ENCODE results near the gene LSAMP. TPM values are rescaled to one million over a fixed set of nuclear protein-coding genes. Genes with fewer than 3 reads are reported as not detected.

Gene LSAMP
- total RNA-seq, 1 donor, result 1.3 TPM

DNA sequence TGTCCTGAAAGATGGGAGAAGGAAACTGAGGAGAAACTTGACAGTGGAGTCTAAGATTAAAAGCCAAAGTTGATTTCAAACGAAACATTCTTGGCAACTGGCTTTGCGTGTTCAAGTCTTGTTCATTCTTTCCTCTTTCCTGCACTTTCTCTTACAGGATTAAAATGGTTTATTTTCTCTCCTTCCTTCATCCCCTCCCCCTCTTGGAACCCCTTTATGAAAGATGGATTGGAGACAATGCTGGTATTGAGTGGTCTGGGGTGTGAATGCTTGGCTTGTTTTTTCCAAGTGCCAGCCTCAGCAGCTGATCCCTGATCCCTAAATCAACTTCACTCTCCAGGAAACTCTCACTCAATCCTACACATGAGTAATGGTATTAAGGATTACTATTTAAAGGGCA lies 703 bp upstream of the LSAMP start:
- no peak for DNase-seq (ENCODE audit: low read depth)
- TF ChIP-seq, protein P1, sequence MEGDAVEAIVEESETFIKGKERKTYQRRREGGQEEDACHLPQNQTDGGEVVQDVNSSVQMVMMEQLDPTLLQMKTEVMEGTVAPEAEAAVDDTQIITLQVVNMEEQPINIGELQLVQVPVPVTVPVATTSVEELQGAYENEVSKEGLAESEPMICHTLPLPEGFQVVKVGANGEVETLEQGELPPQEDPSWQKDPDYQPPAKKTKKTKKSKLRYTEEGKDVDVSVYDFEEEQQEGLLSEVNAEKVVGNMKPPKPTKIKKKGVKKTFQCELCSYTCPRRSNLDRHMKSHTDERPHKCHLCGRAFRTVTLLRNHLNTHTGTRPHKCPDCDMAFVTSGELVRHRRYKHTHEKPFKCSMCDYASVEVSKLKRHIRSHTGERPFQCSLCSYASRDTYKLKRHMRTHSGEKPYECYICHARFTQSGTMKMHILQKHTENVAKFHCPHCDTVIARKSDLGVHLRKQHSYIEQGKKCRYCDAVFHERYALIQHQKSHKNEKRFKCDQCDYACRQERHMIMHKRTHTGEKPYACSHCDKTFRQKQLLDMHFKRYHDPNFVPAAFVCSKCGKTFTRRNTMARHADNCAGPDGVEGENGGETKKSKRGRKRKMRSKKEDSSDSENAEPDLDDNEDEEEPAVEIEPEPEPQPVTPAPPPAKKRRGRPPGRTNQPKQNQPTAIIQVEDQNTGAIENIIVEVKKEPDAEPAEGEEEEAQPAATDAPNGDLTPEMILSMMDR (IDR thresholded peaks at IDR 0.05; ENCODE audit: insufficient read depth, low read depth, low read length), result no peak
- H3K4me3 ChIP-seq (ENCODE audit: low read depth, low read length), result no peak overlapping the region

DNA sequence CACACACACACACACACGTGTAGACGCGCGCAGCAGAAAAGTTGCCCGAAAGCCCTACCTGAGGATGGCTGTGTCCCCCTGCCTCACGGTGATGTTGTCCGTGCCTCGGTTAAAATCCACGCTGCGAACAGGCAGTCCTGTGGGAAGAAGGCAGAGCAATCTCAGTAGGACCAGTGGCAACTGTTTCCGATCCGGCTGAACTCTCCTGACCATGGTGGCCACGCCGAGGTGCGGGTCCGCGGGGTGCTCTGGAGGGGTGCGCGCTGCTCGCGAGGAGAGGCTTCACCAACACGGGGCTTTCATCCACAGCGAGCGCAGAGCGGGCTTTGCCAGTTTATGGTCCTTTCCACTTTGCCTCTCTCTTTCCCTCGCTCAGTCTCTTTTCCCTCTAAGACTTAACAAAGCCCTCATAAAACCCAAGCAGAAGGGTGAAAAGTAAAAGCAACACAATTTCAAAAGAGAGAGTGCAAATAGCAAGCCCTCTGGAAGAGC lies 422 bp downstream of the LSAMP start:
- peak overlapping the region; percentile 50 for H3K4me3 ChIP-seq (ENCODE audit: low read depth, low read length)
- peak; percentile 8 for DNase-seq (ENCODE audit: low read depth)
- TF ChIP-seq, protein P1 (IDR thresholded peaks at IDR 0.05; ENCODE audit: insufficient read depth, low read depth, low read length), result no peak

DNA sequence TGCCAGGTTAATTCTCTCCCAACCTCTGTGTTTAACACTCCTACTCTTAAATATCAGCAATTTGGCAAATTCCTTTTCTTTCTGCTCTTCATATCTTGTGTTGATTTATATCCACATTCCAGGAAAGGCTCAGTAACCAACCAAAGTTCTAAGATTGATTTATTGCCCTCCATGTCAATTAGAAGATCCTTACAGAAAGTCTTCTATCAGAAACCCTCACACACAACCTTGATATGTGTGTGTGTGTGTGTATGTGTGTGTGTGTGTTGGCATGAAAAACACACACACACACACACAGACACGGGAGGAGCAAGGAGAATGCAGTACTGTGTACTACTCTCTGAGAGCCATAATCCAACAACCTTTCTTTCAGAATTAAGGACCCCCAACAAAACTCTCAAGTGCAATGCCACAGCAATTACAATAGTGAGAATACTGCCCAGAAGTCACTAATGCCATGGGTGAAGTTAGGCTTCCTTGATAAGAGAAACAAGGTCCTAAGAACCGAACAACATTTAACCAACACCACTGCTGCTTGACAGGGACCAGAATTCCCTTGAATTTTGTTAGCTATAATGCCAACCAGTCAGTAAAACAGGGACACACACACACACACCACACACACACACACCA lies 1.1 kb downstream of the LSAMP start:
- H3K4me3 ChIP-seq (ENCODE audit: low read depth, low read length), result peak overlapping the region; percentile 50
- TF ChIP-seq, protein P1 (IDR thresholded peaks at IDR 0.05; ENCODE audit: insufficient read depth, low read depth, low read length), result no peak
- no peak for DNase-seq (ENCODE audit: low read depth)

DNA sequence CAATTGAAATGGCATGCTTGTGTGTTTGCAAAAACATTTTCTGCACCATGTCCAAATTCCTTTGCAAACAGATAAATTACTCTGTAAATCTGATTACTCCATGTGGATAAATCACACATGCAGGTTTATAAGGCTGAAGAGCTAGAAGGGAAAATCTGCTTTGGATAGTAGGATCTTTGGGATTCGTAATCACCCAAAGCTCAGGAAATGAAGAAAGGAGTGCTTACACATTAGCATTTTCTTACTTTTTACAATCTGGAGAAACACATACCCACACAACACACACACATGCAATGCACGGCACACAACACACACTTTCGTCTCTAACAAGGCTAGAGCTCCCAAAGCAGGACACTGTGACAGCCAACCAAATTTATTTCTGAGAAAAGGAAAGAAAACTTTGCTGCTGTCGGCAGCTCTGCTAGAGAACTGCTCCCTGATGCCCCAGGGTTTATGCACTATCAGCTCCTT lies 2.1 kb downstream of the LSAMP start:
- peak; percentile 14 for DNase-seq (ENCODE audit: low read depth)
- TF ChIP-seq, protein P1 (IDR thresholded peaks at IDR 0.05; ENCODE audit: insufficient read depth, low read depth, low read length), result no peak
- H3K4me3 ChIP-seq (ENCODE audit: low read depth, low read length), result no peak overlapping the region

DNA sequence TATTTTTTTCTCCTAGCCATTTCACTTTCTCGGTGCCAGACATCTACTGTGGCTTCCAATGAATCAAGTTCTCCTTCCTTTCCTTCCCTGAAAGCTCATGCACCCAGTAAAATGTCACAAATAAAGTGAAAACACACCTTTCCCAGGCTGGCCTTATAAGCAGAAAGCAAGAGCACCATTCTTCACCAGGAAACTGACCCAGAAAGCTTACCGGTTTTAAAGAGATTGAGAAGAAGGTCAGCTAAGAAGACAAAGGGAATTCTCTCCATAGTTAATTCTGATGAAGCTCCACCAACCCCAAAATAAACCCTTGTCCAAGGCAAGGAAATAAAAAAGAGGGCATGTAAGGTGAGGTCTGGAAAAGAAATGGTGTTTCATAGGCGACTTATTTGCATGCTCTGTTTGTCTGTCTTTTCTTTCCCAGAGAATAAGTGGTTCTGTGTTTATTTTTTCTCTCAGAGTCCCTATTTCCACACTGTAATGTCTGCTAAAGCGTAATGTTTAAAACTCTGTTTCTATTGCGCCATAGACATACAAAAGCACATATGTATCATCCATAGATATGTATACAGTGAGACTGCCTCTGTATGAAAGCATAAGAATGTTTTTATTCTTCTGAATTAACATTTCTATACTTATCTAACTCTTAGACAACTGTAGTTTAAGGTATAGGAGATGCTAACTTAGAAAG lies 2.8 kb downstream of the LSAMP start:
- no peak overlapping the region for H3K4me3 ChIP-seq (ENCODE audit: low read depth, low read length)
- TF ChIP-seq, protein P1 (IDR thresholded peaks at IDR 0.05; ENCODE audit: insufficient read depth, low read depth, low read length), result no peak
- peak; percentile 4 for DNase-seq (ENCODE audit: low read depth)

DNA sequence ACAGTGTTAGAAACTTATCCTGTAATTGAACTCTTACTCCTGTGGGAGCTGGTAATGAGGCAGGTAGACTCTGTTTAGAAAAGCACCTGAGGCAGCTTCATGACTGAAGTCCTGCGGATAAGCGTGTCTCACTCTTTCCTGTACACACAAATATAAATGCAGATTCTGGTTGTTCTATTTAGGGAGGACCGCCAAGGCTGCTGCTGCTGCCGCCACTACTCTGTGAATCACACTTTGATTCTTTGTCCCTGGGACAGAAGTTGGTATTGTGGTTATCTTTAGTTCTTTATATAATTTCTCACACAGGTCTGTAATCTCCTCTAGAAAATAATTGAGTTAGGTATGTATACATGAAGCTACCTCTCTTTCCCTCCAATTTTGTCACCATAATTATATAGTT lies 3.6 kb downstream of the LSAMP start:
- TF ChIP-seq, protein P1 (IDR thresholded peaks at IDR 0.05; ENCODE audit: insufficient read depth, low read depth, low read length), result no peak
- H3K4me3 ChIP-seq (ENCODE audit: low read depth, low read length), result no peak overlapping the region

More for the DNA sequence above, 3.6 kb downstream of the LSAMP start:
- no peak for DNase-seq (ENCODE audit: low read depth)

Measured in fibroblast of villous mesenchyme (primary cell).